ENCODE data around the gene H2AZ1. TPM values are rescaled to one million over a fixed set of nuclear protein-coding genes. Genes with fewer than 3 reads are reported as not detected.

H2AZ1 gene
- total RNA-seq = 100 to 1,000 TPM; 109 to 419 (median 322) TPM

DNA sequence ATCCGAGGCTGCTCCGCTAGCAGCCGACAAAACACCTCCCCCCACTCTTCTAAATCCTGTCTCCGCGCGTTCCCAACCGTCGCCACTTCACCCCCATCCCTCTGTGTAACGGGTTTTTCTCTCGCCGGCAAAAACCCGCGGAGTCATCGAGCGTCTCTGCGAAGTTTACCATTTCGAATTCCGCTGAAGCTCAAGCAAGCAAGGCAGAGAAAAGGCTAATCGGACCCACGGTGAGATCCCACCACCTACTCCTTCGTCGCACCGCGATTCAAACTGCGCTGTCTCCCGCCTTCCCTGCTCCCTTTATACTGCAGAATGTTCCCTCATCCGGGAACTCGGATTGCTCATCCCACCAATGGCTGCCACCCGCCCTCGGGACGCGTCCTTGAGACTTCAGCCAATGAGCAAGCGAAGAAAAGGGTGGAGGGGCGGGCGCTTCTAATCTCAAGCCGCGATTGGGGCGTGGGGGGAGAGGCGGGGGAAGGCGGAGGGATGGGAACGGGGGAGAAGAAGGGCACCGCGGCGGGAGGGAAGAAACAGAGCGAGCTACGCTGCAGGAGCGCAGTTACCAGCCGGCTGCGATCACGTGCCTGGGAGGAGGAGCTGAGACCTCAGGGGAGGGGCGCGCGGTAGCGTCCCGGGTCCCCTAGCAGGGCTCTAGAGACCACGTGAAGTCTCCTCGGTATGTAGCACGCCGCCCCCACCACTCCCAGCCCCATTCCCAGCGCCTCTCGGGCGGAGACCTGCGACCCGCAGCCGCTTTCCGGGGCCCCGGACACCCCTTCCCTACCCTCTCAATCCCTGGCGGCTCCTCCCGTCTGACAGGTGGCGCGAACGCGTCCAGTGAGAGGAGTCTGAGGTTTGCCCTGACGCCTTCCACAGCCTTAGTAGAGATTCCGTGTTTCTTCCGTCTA lies at the start of gene H2AZ1:
TSS of gene H2AZ1 (minus strand) at position 277 of the 914 bp plus-strand sequence. CDS start at position 172, 105 bp downstream.
- H3K27me3 ChIP-seq = no peaks in the 10 kb centered on the region
- H3K9me3 ChIP-seq = no peaks in the 10 kb centered on the region
- peak within 1 kb of the TSS; percentile 59 to 94 (median 82) for H3K4me3 ChIP-seq
- H3K4me1 ChIP-seq = peaks cover 8 to 38% (median 15%) of the 10 kb centered on the region in 3 donors
- peak; percentile 97 for DNase-seq
- H3K36me3 ChIP-seq = peaks cover 0 to 10% (median 0%) of the 10 kb centered on the region in 3 donors
- intact Hi-C loops (cut with DNase I) = loop anchor here (5.0 to 10.0 kb wide), 3 partner anchors 55 to 388 kb away; partner anchors contain the start of genes DAPP1, LAMTOR3 and TRMT10A
- TF ChIP-seq, protein P1, sequence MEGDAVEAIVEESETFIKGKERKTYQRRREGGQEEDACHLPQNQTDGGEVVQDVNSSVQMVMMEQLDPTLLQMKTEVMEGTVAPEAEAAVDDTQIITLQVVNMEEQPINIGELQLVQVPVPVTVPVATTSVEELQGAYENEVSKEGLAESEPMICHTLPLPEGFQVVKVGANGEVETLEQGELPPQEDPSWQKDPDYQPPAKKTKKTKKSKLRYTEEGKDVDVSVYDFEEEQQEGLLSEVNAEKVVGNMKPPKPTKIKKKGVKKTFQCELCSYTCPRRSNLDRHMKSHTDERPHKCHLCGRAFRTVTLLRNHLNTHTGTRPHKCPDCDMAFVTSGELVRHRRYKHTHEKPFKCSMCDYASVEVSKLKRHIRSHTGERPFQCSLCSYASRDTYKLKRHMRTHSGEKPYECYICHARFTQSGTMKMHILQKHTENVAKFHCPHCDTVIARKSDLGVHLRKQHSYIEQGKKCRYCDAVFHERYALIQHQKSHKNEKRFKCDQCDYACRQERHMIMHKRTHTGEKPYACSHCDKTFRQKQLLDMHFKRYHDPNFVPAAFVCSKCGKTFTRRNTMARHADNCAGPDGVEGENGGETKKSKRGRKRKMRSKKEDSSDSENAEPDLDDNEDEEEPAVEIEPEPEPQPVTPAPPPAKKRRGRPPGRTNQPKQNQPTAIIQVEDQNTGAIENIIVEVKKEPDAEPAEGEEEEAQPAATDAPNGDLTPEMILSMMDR (IDR thresholded peaks at IDR 0.05) = no peak
- TF ChIP-seq POLR2A (IDR thresholded peaks at IDR 0.05) = peak; percentile 27 to 97 (median 88)
- 0 to 1% methylated on average over 31 to 39 of the region's 76 CpGs for WGBS, 2 donors
- peak within 1 kb of the TSS; percentile 88 to 98 (median 98) for H3K27ac ChIP-seq

DNA sequence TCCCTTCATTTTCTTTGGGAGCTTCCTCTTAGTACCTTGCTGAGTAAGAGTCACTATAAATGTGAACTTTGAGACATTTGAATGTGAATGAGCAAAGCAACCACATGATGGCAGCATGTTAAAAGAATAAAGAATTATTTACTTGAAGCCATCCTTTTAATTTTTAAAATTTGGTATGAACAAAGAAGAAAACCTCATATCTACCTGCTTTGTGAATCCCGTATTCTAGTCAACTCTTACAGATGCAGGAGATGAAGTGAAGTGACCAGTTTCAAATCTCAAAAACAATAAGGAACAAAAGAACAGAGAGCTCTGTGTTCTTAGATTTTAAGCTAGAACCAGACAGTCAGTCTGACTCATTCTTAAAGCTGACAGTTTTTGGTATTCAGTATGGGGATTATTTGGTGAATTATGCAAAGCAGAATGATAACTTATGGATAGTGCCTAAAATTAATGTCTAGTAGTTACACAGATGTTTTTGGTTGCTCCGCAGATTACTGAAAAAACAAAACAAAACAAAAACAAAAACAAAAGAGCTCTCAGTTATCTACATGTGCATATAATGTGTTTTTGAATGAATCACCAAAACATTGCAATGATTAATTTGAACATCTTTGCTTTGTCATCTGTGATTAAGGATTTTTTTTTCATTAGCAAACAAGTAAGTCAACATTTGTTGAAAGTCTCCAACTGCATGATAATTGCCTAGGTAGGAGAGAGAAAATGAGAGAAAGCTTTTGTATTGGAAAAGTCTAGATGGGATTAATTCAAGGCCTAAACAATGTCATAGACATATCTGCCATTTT lies 48.2 kb upstream of the H2AZ1 start:
- DNase-seq = no peak
- H3K9me3 ChIP-seq = no peaks in the 10 kb centered on the region
- 41 to 45% methylated on average over 2 of the region's 2 CpGs for WGBS, 2 donors
- H3K4me3 ChIP-seq = no peak overlapping the region
- H3K27me3 ChIP-seq = no peaks in the 10 kb centered on the region
- no peak overlapping the region for H3K27ac ChIP-seq
- no peaks in the 10 kb centered on the region for H3K36me3 ChIP-seq
- H3K4me1 ChIP-seq = peaks cover 0 to 9% (median 0%) of the 10 kb centered on the region in 3 donors
- TF ChIP-seq POLR2A (IDR thresholded peaks at IDR 0.05) = no peak
- TF ChIP-seq, protein P1 (IDR thresholded peaks at IDR 0.05) = peak in 3 of 6 experiments; percentile 18 to 49 (median 34)
- intact Hi-C loops (cut with DNase I) = no loop called here

DNA sequence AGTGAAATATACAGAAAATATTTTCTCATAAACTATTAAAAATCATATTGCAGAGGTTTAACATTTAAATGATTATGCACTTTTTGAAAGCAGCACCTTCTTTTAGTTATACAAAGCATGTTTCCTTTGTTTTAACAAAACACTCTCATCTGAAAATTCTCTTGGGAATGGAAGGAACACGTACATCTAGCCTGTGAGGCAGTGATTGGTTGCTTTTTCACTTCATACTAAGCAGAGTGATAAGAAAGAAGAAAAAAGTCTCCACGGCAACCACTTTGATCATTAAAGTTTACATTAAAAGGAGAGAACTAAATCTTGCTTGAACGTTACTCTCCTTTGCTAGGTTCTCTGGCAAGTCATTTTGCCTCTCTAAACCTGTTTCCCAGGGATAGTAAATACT lies 41.7 kb upstream of the H2AZ1 start:
- DNase-seq = no peak
- no peaks in the 10 kb centered on the region for H3K27me3 ChIP-seq
- WGBS, 2 donors = 46 to 69% methylated on average over 3 of the region's 3 CpGs
- H3K36me3 ChIP-seq = no peaks in the 10 kb centered on the region
- no peaks in the 10 kb centered on the region for H3K4me1 ChIP-seq
- no peak overlapping the region for H3K4me3 ChIP-seq
- TF ChIP-seq, protein P1 (IDR thresholded peaks at IDR 0.05) = no peak
- TF ChIP-seq POLR2A (IDR thresholded peaks at IDR 0.05) = no peak
- no peak overlapping the region for H3K27ac ChIP-seq
- intact Hi-C loops (cut with DNase I) = no loop called here
- H3K9me3 ChIP-seq = no peaks in the 10 kb centered on the region

DNA sequence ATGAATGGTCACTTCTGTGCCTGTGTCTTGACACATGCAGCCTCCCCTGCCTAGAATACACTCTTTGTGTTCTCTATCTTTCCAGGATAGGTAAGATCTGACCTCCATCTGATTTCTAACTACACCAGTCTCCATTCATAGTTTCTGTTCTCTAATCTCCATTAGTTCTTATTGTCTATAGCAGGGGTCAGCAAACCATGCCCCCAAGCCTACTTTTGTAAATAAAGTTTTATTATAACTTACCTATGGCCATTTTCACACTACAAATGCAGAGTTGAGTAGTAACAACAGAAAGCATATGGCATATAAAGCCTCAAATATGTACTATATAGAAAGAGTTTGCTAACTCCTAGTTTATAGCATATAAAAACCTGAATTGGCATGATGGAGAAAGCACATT lies 37.6 kb upstream of the H2AZ1 start:
- Histone ChIP-seq H3K27ac (no peak overlapping the region), H3K9me3 (no peaks in the 10 kb centered on the region), H3K4me1 (no peaks in the 10 kb centered on the region), H3K36me3 (no peaks in the 10 kb centered on the region), H3K4me3 (no peak overlapping the region), H3K27me3 (no peaks in the 10 kb centered on the region)
- no peak for DNase-seq
- intact Hi-C loops (cut with DNase I) = loop anchor here (10.0 kb wide), 1 partner anchor 197 kb away; no protein-coding TSS in a partner anchor
- no peak for TF ChIP-seq POLR2A (IDR thresholded peaks at IDR 0.05)
- TF ChIP-seq, protein P1 (IDR thresholded peaks at IDR 0.05) = no peak

Measured in esophagus squamous epithelium (tissue), 5 donors.